ENCODE measurements around the gene NPLOC4.

The NPLOC4 gene

DNA sequence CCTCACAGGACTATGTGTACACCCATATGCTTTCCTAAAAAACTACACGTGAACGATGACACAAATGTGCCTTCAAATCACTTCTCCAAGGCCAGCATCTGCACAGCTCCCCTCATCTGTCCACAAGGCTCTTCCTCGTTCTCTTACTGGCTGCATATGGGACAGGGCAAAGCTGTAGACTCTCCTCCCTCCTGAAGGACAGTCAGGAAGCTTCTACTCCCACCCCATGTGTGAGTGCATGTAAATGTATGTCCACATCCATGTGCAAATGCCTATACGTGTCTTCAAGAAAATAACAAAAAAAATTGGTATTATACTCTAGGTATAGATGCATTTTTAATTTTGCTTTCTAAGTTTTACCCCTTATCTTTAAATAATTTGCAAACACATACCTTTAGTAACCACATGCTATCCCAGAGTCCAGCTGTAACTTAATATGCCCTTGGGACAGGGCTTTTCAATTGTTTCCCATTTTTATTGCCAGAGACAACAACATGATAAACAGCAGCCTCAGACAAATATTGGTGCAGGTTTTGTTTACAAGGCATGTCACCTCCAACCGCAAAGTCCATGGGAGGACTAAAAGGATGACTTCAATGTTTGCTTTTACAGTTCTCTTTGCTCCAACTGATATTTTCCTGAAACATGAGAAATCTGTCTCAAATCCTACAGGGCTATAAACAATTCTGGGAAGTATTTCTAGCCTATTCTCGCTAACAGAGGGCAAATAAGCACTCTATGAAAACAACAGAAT lies 53.1 kb downstream of the NPLOC4 start:
- no peak for DNase-seq

DNA sequence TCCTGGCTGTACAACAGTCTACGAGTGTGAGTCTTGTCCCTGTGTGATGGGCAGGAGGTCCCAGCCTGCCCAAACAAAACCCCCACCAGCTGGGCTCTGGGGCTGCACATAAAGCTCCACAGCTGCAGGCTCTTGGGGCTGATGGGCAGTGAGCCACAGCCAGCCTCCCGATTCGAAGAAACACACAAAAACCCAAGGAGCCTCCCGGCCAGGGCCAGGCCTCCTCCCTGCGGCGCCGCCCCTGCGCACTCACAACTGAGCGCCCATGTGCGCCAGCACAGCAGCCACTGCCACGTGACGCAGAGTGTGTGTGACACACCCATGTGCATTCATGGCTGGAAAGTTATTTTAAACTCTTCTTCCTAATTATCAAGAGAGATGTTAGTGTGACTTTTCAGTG lies 54.2 kb downstream of the NPLOC4 start:
- no peak for DNase-seq

DNA sequence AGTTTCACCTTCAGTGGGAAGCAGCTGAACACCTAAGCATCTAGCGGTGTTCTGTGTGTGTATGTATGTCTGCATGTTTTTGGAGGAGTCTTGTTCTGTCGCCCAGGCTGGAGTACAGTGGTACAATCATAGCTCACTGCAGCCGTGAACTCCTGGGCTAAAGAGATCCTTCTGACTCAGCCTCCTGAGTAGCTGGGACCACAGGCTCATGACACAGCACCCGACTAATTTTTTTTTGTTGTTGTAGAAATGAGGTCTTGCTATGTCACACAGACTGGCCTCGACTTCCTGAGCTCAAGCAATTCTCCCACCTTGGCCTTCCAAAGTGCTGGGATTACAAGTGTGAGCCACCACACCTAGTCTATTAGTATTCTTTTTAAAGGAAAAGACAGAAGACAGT lies 54.6 kb downstream of the NPLOC4 start:
- DNase-seq: no peak

DNA sequence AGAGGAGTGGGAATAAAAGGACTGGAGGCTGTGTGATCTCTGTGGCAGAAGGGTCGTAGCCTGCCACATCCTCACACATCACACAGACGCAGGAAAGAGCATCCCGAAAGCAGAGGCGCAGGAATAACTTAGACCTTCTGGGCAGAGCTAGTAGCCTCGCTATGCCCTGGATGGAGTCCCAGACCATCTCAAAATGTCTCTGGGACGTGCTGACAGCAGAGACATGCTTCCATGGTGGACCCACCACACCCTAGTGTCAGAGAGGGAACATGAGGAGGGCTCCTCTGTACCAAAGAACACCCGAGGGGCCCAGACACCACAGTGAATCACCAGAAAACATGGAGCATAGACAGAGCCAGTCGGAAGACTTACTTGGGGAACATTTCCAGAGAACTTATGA lies 55.2 kb downstream of the NPLOC4 start:
- no peak for DNase-seq

DNA sequence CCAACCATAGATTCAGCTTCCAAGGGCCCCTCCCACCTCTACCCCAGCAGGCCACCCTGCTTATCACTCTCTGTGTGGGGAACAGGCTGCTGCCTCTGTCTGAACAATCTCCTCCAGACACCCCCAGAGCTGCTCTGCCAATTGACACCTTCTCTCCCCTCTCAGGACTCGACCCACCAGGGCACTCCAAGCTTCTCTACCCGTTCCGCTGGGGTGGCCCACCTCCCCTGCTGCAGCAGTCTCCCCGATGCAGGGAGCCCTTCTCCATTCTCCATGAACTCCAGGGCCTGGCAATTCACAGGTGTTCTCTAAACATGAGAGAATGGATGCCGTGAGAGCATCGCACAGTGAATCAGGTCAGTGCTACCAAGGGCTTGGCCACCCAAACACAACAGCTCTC lies 56.4 kb downstream of the NPLOC4 start:
- no peak for DNase-seq

DNA sequence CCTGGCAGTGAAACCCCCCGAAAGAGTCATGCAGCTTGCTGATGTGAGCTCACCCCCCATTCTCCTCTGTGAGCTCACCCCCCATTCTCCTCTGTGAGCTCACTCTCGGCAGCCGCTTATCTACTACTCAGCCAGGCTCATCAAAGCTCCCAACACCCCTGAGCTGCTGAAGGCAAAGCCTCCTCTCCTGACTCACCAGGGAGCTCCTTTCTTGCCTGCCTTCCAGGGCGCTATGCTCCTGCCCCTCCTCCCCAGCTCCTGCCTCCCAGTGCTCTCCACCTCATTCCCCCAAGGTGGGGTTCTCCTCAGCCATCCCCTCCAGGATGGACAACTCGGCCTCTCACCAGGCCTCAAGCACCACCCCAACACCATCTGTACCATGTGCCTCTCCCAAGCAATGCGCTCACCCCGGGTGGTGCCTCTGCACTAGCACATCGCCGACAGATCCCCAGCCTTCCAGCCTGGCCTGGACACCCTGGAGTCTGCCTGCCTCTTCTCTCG lies 57.0 kb downstream of the NPLOC4 start:
- DNase-seq: no peak

DNA sequence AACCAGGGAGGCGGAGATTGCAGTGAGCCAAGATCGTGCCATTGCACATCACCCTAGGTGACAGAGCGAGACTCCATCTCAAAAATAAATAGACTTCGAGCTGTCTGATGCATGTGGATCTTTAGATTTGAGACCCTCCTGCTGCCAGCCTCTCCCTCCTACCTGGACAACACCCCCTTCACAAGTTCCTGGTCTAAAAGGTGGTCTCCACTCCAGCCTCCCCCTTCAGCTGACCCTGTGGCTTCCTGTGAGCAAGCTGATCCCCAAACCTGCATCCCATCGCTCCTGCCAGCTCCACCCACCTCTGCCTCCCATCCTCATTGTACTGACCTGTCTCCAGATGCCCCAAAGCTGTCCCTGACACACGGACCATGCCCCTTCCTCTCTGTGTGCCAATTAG lies 57.6 kb downstream of the NPLOC4 start:
- no peak for DNase-seq

DNA sequence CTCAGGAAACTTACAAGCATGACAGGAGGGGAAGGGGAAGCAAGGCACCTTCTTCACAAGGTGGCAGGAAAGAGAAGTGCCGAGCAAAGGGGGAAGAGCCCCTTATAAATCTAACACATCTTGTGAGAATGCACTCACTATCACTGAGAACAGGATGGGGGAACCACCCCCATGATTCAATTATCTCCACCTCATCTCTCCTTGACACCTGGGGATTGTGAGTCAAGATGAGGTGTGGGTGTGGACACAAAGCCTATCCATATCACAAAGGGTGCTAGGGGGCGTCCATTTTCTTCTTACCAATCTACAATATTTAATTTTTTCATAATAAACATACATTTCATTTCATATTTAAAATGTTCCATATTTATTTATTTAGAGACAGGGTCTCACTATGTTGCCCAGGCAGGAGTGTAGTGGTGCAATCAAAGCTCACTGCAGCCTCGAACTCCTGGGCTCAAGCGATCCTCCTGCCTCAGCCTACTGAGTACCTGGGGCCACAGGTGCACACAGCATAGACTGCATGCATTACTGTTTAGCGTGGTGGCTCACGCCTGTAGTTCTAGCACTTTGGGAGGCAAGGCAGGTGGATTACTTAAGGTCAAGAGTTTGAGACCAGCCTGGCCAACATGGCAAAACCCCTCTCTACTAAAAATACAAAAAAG lies 58.2 kb downstream of the NPLOC4 start:
- DNase-seq: no peak

DNA sequence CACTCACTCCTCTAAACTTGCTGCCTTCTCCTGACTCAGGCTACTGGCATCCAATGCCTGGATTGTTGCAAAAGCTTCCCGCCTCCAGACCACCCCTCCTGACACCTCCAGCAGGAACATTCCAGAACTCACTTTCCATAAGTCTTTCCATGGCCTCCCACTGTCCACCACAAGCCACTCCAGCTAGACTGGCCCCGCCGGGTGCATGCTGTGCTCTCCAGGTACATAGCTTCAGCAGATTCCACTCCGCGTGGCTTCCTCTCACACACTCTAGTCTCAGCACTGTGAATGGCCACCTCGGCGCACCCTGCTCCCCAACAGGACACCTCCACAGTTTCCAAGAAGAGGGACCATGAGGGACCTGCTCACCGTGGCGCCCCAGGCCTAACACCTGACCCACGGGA lies 58.9 kb downstream of the NPLOC4 start:
- no peak for DNase-seq

DNA sequence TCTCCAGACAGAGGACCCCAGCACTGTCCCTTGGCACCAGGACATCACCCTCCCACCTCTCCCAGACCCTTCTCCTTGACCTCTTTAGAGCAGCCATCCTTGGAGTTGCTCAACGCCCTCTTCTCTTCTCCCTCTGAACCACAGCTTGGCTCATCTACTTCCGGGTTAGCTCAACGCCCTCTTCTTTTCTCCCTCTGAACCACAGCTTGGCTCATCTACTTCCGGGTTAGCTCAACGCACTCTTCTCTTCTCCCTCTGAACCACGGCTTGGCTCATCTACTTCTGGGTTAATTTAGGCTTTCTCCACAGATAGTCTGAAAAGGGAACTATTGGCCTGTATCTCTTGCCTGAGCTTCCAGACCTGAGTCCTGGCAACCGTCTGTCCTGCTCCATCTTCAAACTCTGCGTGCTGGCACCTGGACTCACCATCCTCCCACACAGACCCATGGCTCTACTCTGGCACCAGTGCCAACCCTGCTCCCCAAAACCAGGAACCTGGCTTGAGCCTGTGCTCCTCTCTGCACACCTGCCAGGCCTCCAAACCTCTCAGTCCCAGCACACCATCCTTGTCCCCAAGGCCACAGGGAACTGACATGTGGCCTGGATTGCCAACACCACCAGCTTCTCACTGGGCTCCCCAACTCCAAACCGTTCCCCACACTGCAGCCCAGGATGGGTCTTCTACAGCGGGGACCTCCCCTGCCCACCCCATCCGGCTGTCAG lies 59.5 kb downstream of the NPLOC4 start:
- DNase-seq: peak; percentile 56 to 68

DNA sequence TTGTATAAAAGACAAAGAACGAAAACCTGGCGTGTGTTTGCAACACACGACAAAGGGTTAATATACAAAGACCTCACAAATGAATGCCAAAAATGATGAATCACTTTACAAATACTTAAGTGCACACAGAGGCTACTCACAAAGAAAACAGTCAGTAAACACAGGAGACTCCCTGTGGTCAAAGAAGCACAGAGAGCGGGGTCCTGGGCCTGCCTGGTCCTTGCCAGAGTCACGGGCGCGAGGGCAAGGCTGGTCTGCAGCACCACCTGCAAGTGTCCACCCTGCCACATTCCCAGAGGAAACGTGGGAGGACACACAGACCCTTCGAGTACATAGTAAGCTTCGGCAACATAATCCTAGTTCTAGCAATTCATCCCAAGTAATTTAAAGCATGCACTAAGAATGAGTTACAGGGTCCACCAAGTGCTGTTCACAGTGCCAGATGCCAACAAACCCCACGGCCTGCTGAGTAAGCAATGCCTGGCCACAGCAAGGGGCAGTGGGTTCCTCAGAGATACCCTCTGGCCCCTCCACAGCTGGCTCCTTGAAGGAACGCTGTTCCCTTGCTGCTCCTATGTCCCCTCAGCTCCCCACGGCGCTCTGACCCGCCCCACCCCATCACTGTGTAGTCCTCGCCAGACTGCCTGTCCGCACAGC lies 60.2 kb downstream of the NPLOC4 start:
- no peak for DNase-seq

DNA sequence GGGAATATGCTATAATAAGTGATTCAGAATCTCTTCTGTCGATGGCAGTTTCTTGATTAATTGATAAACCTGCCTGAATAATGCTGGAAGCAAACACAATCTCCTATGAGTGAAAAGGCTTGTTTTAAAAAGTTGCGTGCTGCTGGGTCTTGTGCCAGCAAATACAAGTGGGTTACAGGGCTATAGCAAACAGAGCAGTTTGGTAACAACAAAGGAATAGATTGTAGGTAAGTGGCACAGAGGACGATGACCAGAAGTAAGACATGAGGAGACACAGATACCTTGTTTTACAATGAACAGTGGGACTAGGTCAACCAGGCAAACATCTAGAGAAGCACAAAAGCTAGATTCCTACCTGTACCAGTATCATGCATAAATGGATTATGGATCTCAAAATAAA lies 61.1 kb downstream of the NPLOC4 start:
- DNase-seq: no peak

DNA sequence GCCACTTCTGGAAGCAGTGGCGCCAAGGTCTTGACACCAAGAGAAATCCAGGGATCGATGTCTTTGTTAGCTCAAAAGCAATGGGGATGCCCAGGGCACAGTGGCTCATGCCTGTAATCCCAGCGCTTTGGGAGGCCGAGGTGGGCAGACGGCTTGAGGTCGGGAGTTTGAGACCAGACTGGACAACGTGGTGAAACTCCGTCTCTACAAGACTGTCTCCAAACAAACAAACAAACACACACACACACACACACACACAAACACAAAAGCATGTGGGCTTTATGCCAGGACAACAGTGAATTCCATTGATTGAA lies 62.3 kb downstream of the NPLOC4 start:
- DNase-seq: no peak

DNA sequence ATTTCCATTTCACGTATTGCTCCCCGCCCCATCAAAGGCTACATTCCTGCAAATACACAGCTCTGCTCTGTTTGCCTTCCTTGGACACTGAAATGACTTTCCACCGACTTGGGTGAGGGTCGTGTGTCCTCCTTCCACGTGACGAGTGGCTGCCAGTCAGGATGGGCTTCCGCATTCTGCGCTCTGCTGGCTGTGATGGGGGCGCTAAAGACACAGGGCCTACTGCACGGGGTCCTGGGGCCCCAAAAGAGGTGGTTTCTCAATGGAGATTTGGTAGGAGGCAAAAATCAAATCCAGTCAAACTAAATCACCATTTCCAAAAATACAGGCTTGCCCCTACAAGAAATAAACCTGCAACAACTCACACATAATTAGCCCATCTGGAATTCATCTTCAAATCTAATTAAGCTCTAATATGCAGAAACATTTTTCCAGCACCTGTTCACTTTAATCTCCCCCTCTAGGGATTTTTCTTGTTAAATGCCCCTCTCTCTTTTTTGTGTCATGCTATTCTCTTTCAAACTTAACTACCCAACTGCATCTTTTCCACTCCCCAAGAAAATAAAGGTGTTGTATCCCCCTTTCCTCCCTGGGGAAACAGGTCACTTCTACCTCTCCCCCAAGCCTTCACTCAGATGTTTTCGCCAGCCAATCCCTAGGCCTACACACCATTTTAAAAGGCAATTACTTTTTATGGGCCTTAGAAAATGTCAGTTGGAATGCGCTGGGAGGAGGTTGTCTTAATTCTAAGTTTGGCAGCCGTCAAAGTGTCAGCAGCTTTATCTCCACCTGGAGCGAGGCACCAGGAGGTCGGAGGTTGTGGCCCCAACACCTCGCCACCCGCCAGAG lies 62.9 kb downstream of the NPLOC4 start:
- DNase-seq: no peak

DNA sequence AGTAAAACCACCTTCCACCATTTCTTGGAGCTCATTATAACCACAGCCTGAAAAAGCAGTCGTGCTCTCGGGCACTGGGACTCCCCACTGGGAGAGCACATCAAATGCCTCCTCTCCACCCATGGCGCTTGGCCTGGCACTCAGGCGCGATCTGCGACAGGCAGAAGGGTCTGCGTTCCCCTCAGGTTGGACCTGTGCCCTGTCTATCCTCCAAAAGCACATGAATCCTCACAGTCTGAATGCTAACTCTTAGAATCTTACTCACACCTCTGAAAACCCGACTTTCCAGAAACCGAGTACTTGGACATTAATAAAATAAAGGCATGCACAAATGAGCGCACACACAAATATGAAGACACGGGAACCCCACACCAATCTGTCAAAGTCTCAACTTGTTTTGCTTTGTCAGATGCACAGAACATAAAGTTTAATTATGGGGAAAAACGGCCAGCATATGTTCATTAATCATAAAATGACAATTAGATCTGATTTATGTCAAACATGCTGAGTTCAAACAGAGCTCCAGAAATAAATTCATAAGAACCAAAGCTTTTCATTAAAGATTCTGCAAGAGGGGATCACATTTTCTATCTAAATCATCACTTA lies 64.2 kb downstream of the NPLOC4 start:
- DNase-seq: no peak

DNA sequence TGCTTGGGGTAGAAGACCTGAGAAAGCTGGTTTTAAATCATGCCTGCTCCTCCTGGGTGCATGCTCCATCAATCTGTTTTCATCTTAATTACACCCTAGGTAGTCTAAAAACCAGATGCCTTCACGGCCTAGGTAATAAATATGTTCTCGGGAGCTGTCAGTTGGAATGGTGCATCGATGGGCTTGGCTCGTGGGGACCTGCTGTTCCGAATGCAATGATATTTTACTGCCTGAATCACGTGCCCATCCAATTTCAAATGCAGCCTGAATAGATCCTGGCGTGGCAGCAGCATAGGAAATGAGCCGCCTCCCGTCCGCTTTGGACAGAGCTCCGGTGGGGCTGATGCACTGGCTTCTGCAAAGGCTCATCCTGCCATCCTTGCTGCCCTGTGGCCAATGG lies 65.9 kb downstream of the NPLOC4 start:
- DNase-seq: no peak

DNA sequence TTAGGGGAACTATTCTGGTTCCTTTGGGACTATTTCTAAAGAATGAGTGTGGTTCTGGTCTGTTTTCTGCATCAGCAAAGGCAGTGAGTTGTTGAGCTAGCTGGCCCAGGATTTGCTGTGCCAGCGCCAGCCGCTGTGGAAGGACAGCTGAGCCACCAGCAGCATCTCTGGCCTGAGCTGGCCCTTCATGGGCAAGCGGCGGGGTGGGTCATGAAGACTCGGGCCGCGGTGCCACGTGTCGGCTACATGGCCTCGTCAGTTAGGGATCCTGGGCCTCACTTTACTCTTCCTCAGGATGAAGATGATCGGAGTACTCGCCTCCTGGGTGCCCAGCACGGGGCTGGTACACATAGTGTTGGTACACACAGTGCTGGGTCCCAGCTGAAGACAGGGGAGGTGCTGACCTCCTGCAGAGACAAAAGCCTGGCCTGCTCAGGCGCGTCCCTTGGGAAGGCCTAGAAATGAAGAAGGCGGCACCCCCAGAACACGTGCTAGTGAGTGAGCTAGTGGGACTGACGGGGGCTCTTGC lies 66.9 kb downstream of the NPLOC4 start:
- DNase-seq: no peak

DNA sequence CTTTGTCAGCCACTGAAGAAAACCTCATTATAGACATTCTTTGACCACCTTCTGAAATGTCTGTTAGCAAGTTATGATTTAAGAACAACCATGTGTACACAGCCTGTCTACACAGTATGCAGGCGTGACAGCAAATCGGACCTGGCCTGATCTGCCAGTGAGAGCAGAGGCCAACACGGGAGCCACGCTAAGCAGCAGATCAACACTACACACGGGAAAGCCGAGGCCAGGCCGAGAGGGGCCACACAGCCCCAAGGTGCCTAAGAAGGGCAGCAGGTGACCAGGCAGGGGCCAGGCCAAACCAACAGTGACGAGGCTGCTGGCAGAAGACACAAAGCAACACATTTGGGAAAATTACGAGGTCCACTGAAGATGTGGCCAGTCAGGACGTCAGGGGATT lies 68.5 kb downstream of the NPLOC4 start:
- DNase-seq: no peak

DNA sequence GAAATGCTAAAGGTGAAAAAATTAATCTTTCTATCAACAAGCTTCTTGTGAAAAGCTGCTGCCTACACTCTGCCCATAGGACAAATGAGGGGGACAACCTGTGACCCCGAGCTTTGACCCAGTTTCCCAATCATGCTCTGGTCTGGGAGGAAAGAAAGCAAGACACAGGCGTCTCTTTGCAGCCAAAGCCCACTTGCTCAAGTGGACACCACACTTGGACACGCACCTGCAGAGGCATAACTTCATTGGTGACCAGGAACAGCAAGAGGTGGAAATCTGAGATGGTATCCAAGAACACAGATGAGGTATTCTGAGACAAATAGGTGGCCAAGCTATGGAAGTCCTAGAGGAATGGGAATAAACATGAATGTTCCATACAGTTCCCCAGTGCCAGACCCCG lies 69.7 kb downstream of the NPLOC4 start:
- DNase-seq: no peak

DNA sequence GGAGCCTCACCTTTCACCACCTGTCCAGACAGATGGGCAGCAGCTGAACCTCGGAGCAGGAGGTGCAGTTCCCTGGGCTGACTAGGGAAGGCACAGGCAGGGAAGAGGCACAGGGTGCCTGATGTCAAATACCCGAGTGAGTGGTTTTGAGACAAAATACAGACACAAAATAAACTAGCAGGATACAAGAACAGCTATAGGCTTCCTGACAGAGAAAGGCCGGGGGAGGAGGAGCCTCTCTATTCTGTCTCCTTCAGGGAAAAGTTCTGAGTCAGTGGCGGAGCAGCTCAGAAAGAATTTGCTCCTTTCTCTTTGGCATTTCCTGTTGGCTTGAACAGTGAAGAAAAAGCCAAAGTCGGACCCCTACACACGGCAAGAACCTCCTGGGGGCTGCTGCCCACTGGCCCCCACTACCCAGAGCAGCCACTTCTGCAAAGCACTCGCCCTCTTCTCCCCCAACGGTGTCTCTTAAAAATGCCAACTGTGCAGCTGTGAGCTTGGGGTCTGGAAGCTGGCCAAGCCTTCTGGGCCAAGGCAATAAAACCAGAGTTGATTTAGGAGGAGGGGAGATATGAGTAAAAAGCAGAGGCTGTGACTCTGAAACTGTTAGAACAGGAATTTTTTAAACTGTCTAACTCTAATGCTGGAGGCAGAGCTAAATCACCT lies 70.3 kb downstream of the NPLOC4 start:
- no peak for DNase-seq

DNA sequence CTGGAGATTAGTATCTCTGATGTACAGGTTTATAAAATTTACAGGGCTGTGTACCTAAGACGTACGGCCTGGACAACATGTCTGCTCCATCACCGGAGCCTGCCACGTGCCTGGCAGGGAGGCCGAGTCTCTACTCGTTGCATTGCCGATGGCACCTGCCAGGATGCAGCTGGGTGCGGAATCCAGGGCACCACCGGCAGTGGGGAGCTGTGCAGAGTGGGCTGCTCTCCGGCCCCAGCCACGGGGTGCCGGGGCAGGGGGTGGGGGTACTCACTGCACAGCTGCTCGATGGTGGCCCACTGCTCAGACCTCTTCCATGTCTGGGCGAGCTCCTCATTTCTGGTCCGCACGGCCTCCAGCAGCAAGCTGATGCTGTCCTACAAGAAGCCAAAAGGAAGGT lies 71.7 kb downstream of the NPLOC4 start:
- DNase-seq: no peak

All from inflammatory macrophage treated with lipopolysaccharide for 1 hour (primary cell).